K562 (cell line): ENCODE data around the gene IPO5. TPM values are rescaled to one million over a fixed set of nuclear protein-coding genes. Genes with fewer than 3 reads are reported as not detected.

ENCODE experiments used
- ATAC-seq: fragments of 200-7000 bp; cut with Tn5 transposase; 3 replicates; pipeline ENCODE4 v1.9.1; 2020; ENCODE audit warnings: moderate library complexity
- BruUV-seq: library from RNA; stranded (reverse); fragments of 400-500 nt; replicated peaks from 2 replicates; lab custom pipeline; 2021; lab: Mats Ljungman, UMichigan
- CTCF ChIA-PET: fragments of 300-600 bp; formaldehyde crosslinking; extraction: SDS; loops from one replicate; lab custom pipeline; 2021; ENCODE audit warnings: low intra/inter-chr PET ratio; lab: Yijun Ruan, JAX
- POLR2A ChIA-PET: fragments of 300-600, 350-650 bp; sonication (Branson Sonifier 250); formaldehyde crosslinking; extraction: SDS; loops from one replicate; lab custom pipeline; 2021; ENCODE audit warnings: antibody characterized with exemption, inconsistent platforms; lab: Yijun Ruan, JAX
- DNase-seq, 4 experiments: peaks; one replicate each; pipeline versions ENCODE4 v3.0.0 to v3.0.0-alpha.2; 2011 to 2018; ENCODE audit warnings: low spot score in 3 of 4, mixed read lengths in 3 of 4; ENCODE audit errors: extremely low read depth in 1 of 4
- FAIRE-seq: peaks from 2 replicates; lab custom pipeline; 2011; peaks lifted over from hg19 to GRCh38; lab: Jason Lieb, UNC
- H2AFZ ChIP-seq: 2 replicates; pipeline ENCODE4 v1.6.0; 2011; ENCODE audit warnings: low read depth, low read length, control low read depth, inconsistent platforms
- H3K27ac ChIP-seq: fragments of 200-600 bp; 3 replicates; pipeline ENCODE4 v1.8.0; 2011; ENCODE audit warnings: low read depth, mild to moderate bottlenecking, control low read depth, inconsistent platforms, low read length, moderate library complexity, mixed read lengths; ENCODE audit errors: extremely low read depth
- H3K27me3 ChIP-seq, 2 experiments: fragments of 300-600 bp in 1 of 2; 2 replicates in 1 of 2; 3 replicates in 1 of 2; pipeline versions ENCODE4 v1.6.0 to v1.8.0; 2011; ENCODE audit warnings: inconsistent platforms in 2 of 2, low read length in 2 of 2, mild to moderate bottlenecking in 1 of 2, mixed read lengths in 1 of 2, moderate library complexity in 1 of 2; ENCODE audit not compliant: control insufficient read depth in 2 of 2, insufficient read depth in 2 of 2
- H3K36me3 ChIP-seq: fragments of 300-600 bp; 3 replicates; pipeline ENCODE4 v1.8.0; 2011; ENCODE audit warnings: mild to moderate bottlenecking, low read length, inconsistent platforms; ENCODE audit not compliant: control insufficient read depth, insufficient read depth
- H3K4me1 ChIP-seq, 2 experiments: fragments of 200-600 bp in 1 of 2; replicated peaks in 1 of 2; 2 replicates in 1 of 2; 3 replicates in 1 of 2; pipeline versions ENCODE4 v1.5.1 to v1.8.0; 2011; ENCODE audit warnings: inconsistent platforms in 2 of 2, low read length in 2 of 2, mild to moderate bottlenecking in 1 of 2, mixed read lengths in 1 of 2, moderate library complexity in 1 of 2; ENCODE audit not compliant: control insufficient read depth in 2 of 2, insufficient read depth in 2 of 2
- H3K4me2 ChIP-seq: 2 replicates; pipeline ENCODE4 v1.6.1; 2011; ENCODE audit warnings: low read length, control low read depth, inconsistent platforms, mixed read lengths; ENCODE audit not compliant: insufficient read depth
- H3K4me3 ChIP-seq: fragments of 200-600 bp; sonication (generic), shearing (Covaris generic); 2 replicates; pipeline ENCODE4 v1.5.1; 2016; ENCODE audit warnings: control low read depth, inconsistent platforms
- H3K79me2 ChIP-seq: fragments of 200-600 bp; 3 replicates; pipeline ENCODE4 v1.8.0; 2011; ENCODE audit warnings: low read length, inconsistent platforms; ENCODE audit not compliant: control insufficient read depth, insufficient read depth
- H3K9ac ChIP-seq, 2 experiments: 2 replicates each; pipeline versions ENCODE4 v1.6.0 to v1.6.1; 2011; ENCODE audit warnings: low read depth in 2 of 2, low read length in 2 of 2, control low read depth in 1 of 2, inconsistent platforms in 1 of 2, mild to moderate bottlenecking in 1 of 2, mixed read lengths in 1 of 2; ENCODE audit not compliant: insufficient read depth in 1 of 2
- H3K9me1 ChIP-seq: one replicate; pipeline ENCODE4 v1.6.0; 2011; ENCODE audit warnings: inconsistent platforms, mild to moderate bottlenecking, low read length, moderate library complexity; ENCODE audit not compliant: control insufficient read depth, insufficient read depth
- H3K9me3 ChIP-seq: replicated peaks from 2 replicates; pipeline ENCODE4 v1.5.1; 2011; ENCODE audit warnings: low read depth, low read length, inconsistent platforms; ENCODE audit not compliant: control insufficient read depth, insufficient read depth
- H4K20me1 ChIP-seq: replicated peaks from 2 replicates; pipeline ENCODE4 v1.6.1; 2011; ENCODE audit warnings: low read length, inconsistent platforms, mixed read lengths; ENCODE audit not compliant: control insufficient read depth, insufficient read depth
- ATF1 ChIP-seq, 2 experiments: fragments of 450-650 bp in 1 of 2; IDR thresholded peaks; 2 replicates each; pipeline ENCODE4 v1.6.1; 2016; ENCODE audit warnings: missing compliant biosample characterization in 1 of 2, missing genetic modification characterization in 1 of 2
- ATF2 ChIP-seq: sonication (generic); formaldehyde crosslinking; IDR thresholded peaks from 2 replicates; pipeline ENCODE4 v1.8.1; 2022; ENCODE audit warnings: missing genetic modification reagents
- E2F1 ChIP-seq: sonication (generic); formaldehyde crosslinking; IDR thresholded peaks from 2 replicates; pipeline ENCODE4 v1.8.1; 2023; ENCODE audit warnings: mild to moderate bottlenecking, missing genetic modification reagents, moderate library complexity
- ELK3 ChIP-seq: fragments of 450-650 bp; formaldehyde crosslinking; IDR thresholded peaks from 2 replicates; pipeline ENCODE4 v1.4.0; 2020; ENCODE audit warnings: mild to moderate bottlenecking
- HEY1 ChIP-seq: fragments of 250-450 bp; sonication (Bioruptor Pico); IDR thresholded peaks from 2 replicates; pipeline ENCODE4 v1.5.0; 2020; ENCODE audit warnings: mild to moderate bottlenecking, moderate library complexity, borderline replicate concordance
- LEF1 ChIP-seq: fragments of 450-650 bp; IDR thresholded peaks from 2 replicates; pipeline ENCODE4 v1.6.1; 2016; ENCODE audit warnings: mild to moderate bottlenecking
- PHB ChIP-seq: fragments of 250-450 bp; sonication (Bioruptor Pico); IDR thresholded peaks from 2 replicates; pipeline ENCODE4 v1.5.0; 2021
- POLR3G ChIP-seq: IDR thresholded peaks from 2 replicates; pipeline ENCODE4 v1.6.1; 2011; ENCODE audit not compliant: insufficient read length, insufficient replicate concordance; ENCODE audit errors: extremely low read depth
- SOX6 ChIP-seq: fragments of 450-650 bp; IDR thresholded peaks from 2 replicates; pipeline ENCODE4 v1.6.1; 2014; ENCODE audit warnings: mild to moderate bottlenecking
- SPI1 ChIP-seq: IDR thresholded peaks from 2 replicates; pipeline ENCODE4 v1.6.1; 2011; ENCODE audit warnings: low read depth, low read length, control low read depth, borderline replicate concordance
- SREBF1 ChIP-seq: fragments of 150-350 bp; IDR thresholded peaks from 2 replicates; pipeline ENCODE4 v1.6.1; 2014; ENCODE audit warnings: antibody characterized with exemption, low read depth, low read length, borderline replicate concordance
- STAG1 ChIP-seq: sonication (generic); formaldehyde crosslinking; IDR thresholded peaks from 2 replicates; pipeline ENCODE4 v1.5.0; 2020; ENCODE audit warnings: missing genetic modification reagents, borderline replicate concordance
- TEAD2 ChIP-seq: fragments of 450-650 bp; IDR thresholded peaks from 2 replicates; pipeline ENCODE4 v1.6.1; 2016; ENCODE audit warnings: missing genetic modification characterization, control low read depth, missing compliant biosample characterization
- ZBTB11 ChIP-seq, 3 experiments: fragments of 200-800 bp in 1 of 3; fragments of 250-450 bp in 1 of 3; fragments of 450-650 bp in 1 of 3; sonication (Bioruptor Pico) in 1 of 3; sonication (Bioruptor generic) in 1 of 3; formaldehyde crosslinking in 1 of 3; IDR thresholded peaks; 2 replicates each; pipeline versions ENCODE4 v1.6.1 to v1.8.0; 2016 to 2022; ENCODE audit warnings: mild to moderate bottlenecking in 2 of 3, missing genetic modification characterization in 2 of 3, missing compliant biosample characterization in 1 of 3, moderate library complexity in 1 of 3
- ZKSCAN3 ChIP-seq: fragments of 250-450 bp; sonication (Bioruptor Pico); IDR thresholded peaks from 2 replicates; pipeline ENCODE4 v1.4.0; 2020
- ZNF431 ChIP-seq: sonication (generic); formaldehyde crosslinking; IDR thresholded peaks from 2 replicates; pipeline ENCODE4 v1.8.0; 2022; ENCODE audit warnings: mild to moderate bottlenecking, missing genetic modification reagents
- ZNF589 ChIP-seq: fragments of 200-800 bp; sonication (Bioruptor generic); IDR thresholded peaks from 2 replicates; pipeline ENCODE4 v1.6.1; 2016; ENCODE audit warnings: low read depth, missing genetic modification characterization, missing compliant biosample characterization
- in situ Hi-C: fragments of 300-500 bp; cut with MboI; formaldehyde crosslinking; loops from 4 replicates; pipeline ENCODE4 v1.15.0; 2018; ENCODE audit warnings: inconsistent platforms, mixed read lengths
- intact Hi-C: fragments of 100-400 bp; cut with micrococcal nuclease; formaldehyde crosslinking; loops from 2 replicates; pipeline ENCODE4 v1.14.2; 2022
- polyA plus RNA-seq, 8 experiments: library from polyadenylated mRNA; depleted of rRNA in 4 of 8; stranded (reverse) in 5 of 8; unstranded in 3 of 8; fragments of >200 nt; fragmentation: Nextera tagmentation in 2 of 8; fragmentation: Illumina TruSeq in 1 of 8; extraction: Ambion mirVana in 2 of 8; extraction: Trizol in 1 of 8; gene quantifications; 2 replicates each; pipeline versions ENCODE4 v1.2.1 to v1.2.3, GENCODE V29; 2011 to 2014; ENCODE audit warnings: inconsistent platforms in 1 of 8, missing spikeins in 1 of 8
- total RNA-seq, 7 experiments: library from RNA; depleted of rRNA in 6 of 7; stranded (reverse); fragments of >200 nt in 6 of 7; fragmentation: Illumina TruSeq in 2 of 7; extraction: Trizol in 2 of 7; gene quantifications; 2 replicates each; pipeline versions ENCODE4 v1.2.1 to v1.2.3, GENCODE V29; 2011 to 2021; ENCODE audit warnings: low replicate concordance in 1 of 7

IPO5 gene
- total and polyA plus RNA-seq, 9 of the 15 experiments (the other 6 are each of a cell fraction or from before 2014, with no cell fraction given), result 45.8 to 206 (median 134) TPM

GRCh38 chr13:98014766-98015165, 61.3 kb downstream of the IPO5 start:
- TF ChIP-seq ATF2, result no peak
- TF ChIP-seq ZNF589 (CRISPR knock-in tag), result no peak
- no peak for TF ChIP-seq ZKSCAN3 (CRISPR knock-in tag)
- no peak for TF ChIP-seq E2F1 (CRISPR knock-in tag)
- no peak for TF ChIP-seq SPI1
- no peak for TF ChIP-seq PHB
- no peak for TF ChIP-seq TEAD2 (tag)
- no peak for TF ChIP-seq HEY1
- no peak for TF ChIP-seq ZNF431 (CRISPR knock-in tag)
- TF ChIP-seq STAG1, result no peak
- TF ChIP-seq LEF1, result no peak
- no peak for TF ChIP-seq SREBF1
- no peak for TF ChIP-seq SOX6
- no peak for TF ChIP-seq ELK3 (CRISPR knock-in tag)
- TF ChIP-seq POLR3G, result no peak
- no peak for TF ChIP-seq ZBTB11 (CRISPR knock-in tag; IDR thresholded peaks at IDR 0.05)
- no peak for TF ChIP-seq ATF1 (CRISPR knock-in tag; IDR thresholded peaks at IDR 0.05)
- no peak for TF ChIP-seq ATF1 (tag; IDR thresholded peaks at IDR 0.05)
- Histone ChIP-seq H2AFZ (no peak overlapping the region), H3K9ac (no peak overlapping the region), H3K9me3 (no peaks in the 10 kb centered on the region), H3K27me3 (no peaks in the 10 kb centered on the region), H3K4me2 (no peak overlapping the region), H3K4me3 (no peak overlapping the region), H3K36me3 (peaks cover 88% of the 10 kb centered on the region), H3K9me1 (no peaks in the 10 kb centered on the region), H4K20me1 (no peaks in the 10 kb centered on the region), H3K79me2 (no peaks in the 10 kb centered on the region), H3K4me1 (no peaks in the 10 kb centered on the region), H3K27ac (no peak overlapping the region)
- FAIRE-seq, result no peak
- no TSS peak for BruUV-seq
- ChIA-PET POLR2A (interaction anchor here (0.6 kb wide), 1 partner anchor 16 kb away, joined by 5 read pairs; no protein-coding TSS in a partner anchor), CTCF (no interaction called here)
- ATAC-seq, result no peak
- in situ Hi-C loops (no loop called here), intact Hi-C loops (no loop called here)
- no peak for DNase-seq
